Activated CD8-positive, alpha-beta T cell treated with anti-CD3 and anti-CD28 coated beads for 36 hours (primary cell): ENCODE results near the gene PTPN2. TPM values are rescaled to one million over a fixed set of nuclear protein-coding genes. Genes with fewer than 3 reads are reported as not detected.

ENCODE experiments used
- ATAC-seq: fragments of 200-7000 bp; cut with Tn5 transposase; one replicate; pipeline ENCODE4 v1.10.0; 2021; ENCODE audit warnings: mild to moderate bottlenecking, moderate library complexity
- CTCF ChIA-PET: fragments of 350-600 bp; sonication (Branson Sonifier 250); formaldehyde crosslinking; loops from one replicate; lab custom pipeline; 2021; ENCODE audit warnings: antibody characterized with exemption; lab: Charles Lee
- POLR2A ChIA-PET: fragments of 350-600 bp; sonication (Branson Sonifier 250); formaldehyde crosslinking; loops from one replicate; lab custom pipeline; 2021; ENCODE audit warnings: antibody characterized with exemption; lab: Charles Lee
- DNase-seq: peaks from one replicate; pipeline ENCODE4 v3.0.0-alpha.2; 2020
- H3K27ac Mint-ChIP-seq: one replicate; pipeline ENCODE4 v1.8.0; 2021; ENCODE audit warnings: mild to moderate bottlenecking, mixed read lengths
- H3K27me3 Mint-ChIP-seq: one replicate; pipeline ENCODE4 v1.8.0; 2021; ENCODE audit warnings: mixed read lengths
- H3K36me3 Mint-ChIP-seq: one replicate; pipeline ENCODE4 v1.8.0; 2021; ENCODE audit warnings: low read depth, mixed read lengths
- H3K4me1 Mint-ChIP-seq: one replicate; pipeline ENCODE4 v1.8.0; 2021; ENCODE audit warnings: low read depth, mixed read lengths
- H3K4me3 Mint-ChIP-seq: one replicate; pipeline ENCODE4 v1.8.0; 2021; ENCODE audit warnings: mild to moderate bottlenecking, moderate library complexity, mixed read lengths
- H3K9me3 Mint-ChIP-seq: one replicate; pipeline ENCODE4 v1.8.0; 2021; ENCODE audit warnings: mixed read lengths
- CTCF ChIP-seq: fragments of 200-600 bp; IDR thresholded peaks from one replicate; pipeline ENCODE4 v1.8.0; 2022; ENCODE audit warnings: antibody characterized with exemption, mild to moderate bottlenecking
- intact Hi-C: fragments of 100-400 bp; cut with micrococcal nuclease; formaldehyde crosslinking; loops from one replicate; pipeline ENCODE4 v1.10.0; 2022
- total RNA-seq, 2 experiments: library from RNA; stranded (reverse); gene quantifications; one replicate each; pipeline ENCODE4 v1.2.3, GENCODE V29; 2021

The PTPN2 gene
- total RNA-seq, 2 experiments from 2014 or later: 50.8 to 55.8 TPM

- no peak overlapping the region for H3K4me3 Mint-ChIP-seq
- H3K27me3 Mint-ChIP-seq: peaks cover under 1% of the 10 kb centered on the region
- H3K9me3 Mint-ChIP-seq: no peaks in the 10 kb centered on the region
- no peak for TF ChIP-seq CTCF
- no peak for DNase-seq
- ChIA-PET CTCF (interaction anchor here (1.4 kb wide), 1 partner anchor 36 kb away, joined by 3 read pairs; no protein-coding TSS in a partner anchor), POLR2A (interaction anchor here (1.0 kb wide), 1 partner anchor 17 kb away, joined by 3 read pairs; no protein-coding TSS in a partner anchor)
- H3K36me3 Mint-ChIP-seq: no peaks in the 10 kb centered on the region
- ATAC-seq: no peak
- H3K27ac Mint-ChIP-seq: no peak overlapping the region
- H3K4me1 Mint-ChIP-seq: peaks cover 1% of the 10 kb centered on the region
- intact Hi-C loops: loop anchor here (5.0 kb wide), 1 partner anchor 187 kb away; no protein-coding TSS in a partner anchor
Measured at GRCh38 chr18:12929477-12930083, 45.5 kb upstream of the PTPN2 start.

- no peak for TF ChIP-seq CTCF
- ATAC-seq: no peak
- no peaks in the 10 kb centered on the region for H3K36me3 Mint-ChIP-seq
- ChIA-PET CTCF (interaction anchor here (1.4 kb wide), 1 partner anchor 35 kb away, joined by 3 read pairs; no protein-coding TSS in a partner anchor), POLR2A (no interaction called here)
- no peaks in the 10 kb centered on the region for H3K9me3 Mint-ChIP-seq
- DNase-seq: no peak
- H3K27me3 Mint-ChIP-seq: no peaks in the 10 kb centered on the region
- intact Hi-C loops: no loop called here
- no peak overlapping the region for H3K4me3 Mint-ChIP-seq
- no peaks in the 10 kb centered on the region for H3K4me1 Mint-ChIP-seq
- H3K27ac Mint-ChIP-seq: no peak overlapping the region
Measured at GRCh38 chr18:12928641-12929040, 44.6 kb upstream of the PTPN2 start.

- POLR2A ChIA-PET: no interaction called here
- no peaks in the 10 kb centered on the region for H3K36me3 Mint-ChIP-seq
- no peaks in the 10 kb centered on the region for H3K9me3 Mint-ChIP-seq
- DNase-seq: no peak
- no peak overlapping the region for H3K27ac Mint-ChIP-seq
- H3K27me3 Mint-ChIP-seq: no peaks in the 10 kb centered on the region
- H3K4me3 Mint-ChIP-seq: no peak overlapping the region
- no peak for TF ChIP-seq CTCF
- intact Hi-C loops: no loop called here
- CTCF ChIA-PET: interaction anchor here (1.4 kb wide), 1 partner anchor 35 kb away, joined by 3 read pairs; no protein-coding TSS in a partner anchor
- ATAC-seq: no peak
- no peaks in the 10 kb centered on the region for H3K4me1 Mint-ChIP-seq
Measured at GRCh38 chr18:12928206-12928605, 44.2 kb upstream of the PTPN2 start.

- no peak for ATAC-seq
- CTCF ChIA-PET: interaction anchor here (0.5 to 3.1 kb wide), 3 partner anchors 10 to 163 kb away, joined by 3 to 13 read pairs (median 4); no protein-coding TSS in a partner anchor
- H3K27me3 Mint-ChIP-seq: no peaks in the 10 kb centered on the region
- H3K27ac Mint-ChIP-seq: no peak overlapping the region
- no peaks in the 10 kb centered on the region for H3K36me3 Mint-ChIP-seq
- no peaks in the 10 kb centered on the region for H3K9me3 Mint-ChIP-seq
- no peak for TF ChIP-seq CTCF
- no peak overlapping the region for H3K4me3 Mint-ChIP-seq
- peaks cover 11% of the 10 kb centered on the region for H3K4me1 Mint-ChIP-seq
- no peak for DNase-seq
- intact Hi-C loops: no loop called here
- POLR2A ChIA-PET: interaction anchor here (1.3 kb wide), 1 partner anchor 16 kb away, joined by 3 read pairs; no protein-coding TSS in a partner anchor
Measured at GRCh38 chr18:12924616-12925015, 40.6 kb upstream of the PTPN2 start.

GRCh38 chr18:12922266-12922665 is 38.2 kb upstream of the PTPN2 start:
- CTCF ChIA-PET: interaction anchor here (1.0 to 2.4 kb wide), 8 partner anchors 12 to 196 kb away, joined by 3 to 8 read pairs (median 6); no protein-coding TSS in a partner anchor
- POLR2A ChIA-PET: interaction anchor here (0.7 to 3.0 kb wide), 3 partner anchors 11 to 38 kb away, joined by 3 to 12 read pairs (median 10); partner anchors contain the start of gene PTPN2
- Mint-ChIP-seq H3K4me3 (no peak overlapping the region), H3K27me3 (no peaks in the 10 kb centered on the region), H3K36me3 (no peaks in the 10 kb centered on the region), H3K4me1 (peaks cover 12% of the 10 kb centered on the region), H3K27ac (no peak overlapping the region), H3K9me3 (no peaks in the 10 kb centered on the region)
- intact Hi-C loops: no loop called here
- ATAC-seq (no peak), DNase-seq (no peak)
- no peak for TF ChIP-seq CTCF
